Measurements from ENCODE around the gene DDX27. TPM values are rescaled to one million over a fixed set of nuclear protein-coding genes. Genes with fewer than 3 reads are reported as not detected.

Gene DDX27
- total RNA-seq, 4 donors from 2014 or later, result 19.8 to 35.7 (median 30.8) TPM

- no peak for DNase-seq
Measured at GRCh38 chr20:49276961-49277785, 58.0 kb downstream of the DDX27 start.

GRCh38 chr20:49277786-49278035 is 58.5 kb downstream of the DDX27 start:
- H3K36me3 ChIP-seq, result peaks cover 26 to 62% (median 29%) of the 10 kb centered on the region in 3 donors
- no peaks in the 10 kb centered on the region for H3K27me3 ChIP-seq
- peaks cover 0 to 30% (median 16%) of the 10 kb centered on the region in 3 donors for H3K9me3 ChIP-seq
- intact Hi-C loops (cut with DNase I), result no loop called here
- peak in 3 of 4 donors; percentile 60 to 91 (median 84) for TF ChIP-seq POLR2A (IDR thresholded peaks at IDR 0.05)
- TF ChIP-seq, protein P1, sequence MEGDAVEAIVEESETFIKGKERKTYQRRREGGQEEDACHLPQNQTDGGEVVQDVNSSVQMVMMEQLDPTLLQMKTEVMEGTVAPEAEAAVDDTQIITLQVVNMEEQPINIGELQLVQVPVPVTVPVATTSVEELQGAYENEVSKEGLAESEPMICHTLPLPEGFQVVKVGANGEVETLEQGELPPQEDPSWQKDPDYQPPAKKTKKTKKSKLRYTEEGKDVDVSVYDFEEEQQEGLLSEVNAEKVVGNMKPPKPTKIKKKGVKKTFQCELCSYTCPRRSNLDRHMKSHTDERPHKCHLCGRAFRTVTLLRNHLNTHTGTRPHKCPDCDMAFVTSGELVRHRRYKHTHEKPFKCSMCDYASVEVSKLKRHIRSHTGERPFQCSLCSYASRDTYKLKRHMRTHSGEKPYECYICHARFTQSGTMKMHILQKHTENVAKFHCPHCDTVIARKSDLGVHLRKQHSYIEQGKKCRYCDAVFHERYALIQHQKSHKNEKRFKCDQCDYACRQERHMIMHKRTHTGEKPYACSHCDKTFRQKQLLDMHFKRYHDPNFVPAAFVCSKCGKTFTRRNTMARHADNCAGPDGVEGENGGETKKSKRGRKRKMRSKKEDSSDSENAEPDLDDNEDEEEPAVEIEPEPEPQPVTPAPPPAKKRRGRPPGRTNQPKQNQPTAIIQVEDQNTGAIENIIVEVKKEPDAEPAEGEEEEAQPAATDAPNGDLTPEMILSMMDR (IDR thresholded peaks at IDR 0.05), result no peak
- WGBS, 2 donors, result 1 to 2% methylated on average over 13 to 15 of the region's 22 CpGs
- peaks cover 11 to 80% (median 44%) of the 10 kb centered on the region in 3 donors for H3K4me1 ChIP-seq
- peak overlapping the region; percentile 95 to 99 (median 97) for H3K27ac ChIP-seq
- DNase-seq, result no peak
- H3K4me3 ChIP-seq, result peak overlapping the region; percentile 86 to 97 (median 92)

More at GRCh38 chr20:49276961-49277785, 58.0 kb downstream of the DDX27 start:
- peak overlapping the region; percentile 95 to 99 (median 97) for H3K27ac ChIP-seq
- WGBS, 2 donors, result 1% methylated on average over 27 to 28 of the region's 31 CpGs
- intact Hi-C loops (cut with DNase I), result no loop called here
- TF ChIP-seq, protein P1 (IDR thresholded peaks at IDR 0.05), result no peak
- no peak for TF ChIP-seq POLR2A (IDR thresholded peaks at IDR 0.05)
- H3K36me3 ChIP-seq, result peaks cover 21 to 62% (median 24%) of the 10 kb centered on the region in 3 donors
- peaks cover 11 to 80% (median 38%) of the 10 kb centered on the region in 3 donors for H3K4me1 ChIP-seq
- H3K27me3 ChIP-seq, result no peaks in the 10 kb centered on the region
- H3K4me3 ChIP-seq, result peak overlapping the region; percentile 86 to 97 (median 92)
- H3K9me3 ChIP-seq, result peaks cover 0 to 24% (median 16%) of the 10 kb centered on the region in 3 donors

GRCh38 chr20:49278036-49278817 is 59.0 kb downstream of the DDX27 start, which contains the start of gene ZNFX1:
ZNFX1 (minus strand) TSS chr20:49278057; CDS start chr20:49275839, 2,218 bp downstream.
- Histone ChIP-seq H3K4me1 (peaks cover 11 to 80% (median 48%) of the 10 kb centered on the region in 3 donors), H3K27ac (peak within 1 kb of the TSS; percentile 95 to 99 (median 97)), H3K9me3 (peaks cover 0 to 35% (median 16%) of the 10 kb centered on the region in 3 donors), H3K36me3 (peaks cover 31 to 62% (median 35%) of the 10 kb centered on the region in 3 donors), H3K4me3 (peak within 1 kb of the TSS; percentile 86 to 97 (median 92)), H3K27me3 (no peaks in the 10 kb centered on the region)
- 0 to 1% methylated on average over 19 to 28 of the region's 80 CpGs for WGBS, 2 donors
- TF ChIP-seq, protein P1 (IDR thresholded peaks at IDR 0.05), result peak in 2 of 6 experiments; percentile 5 to 15
- peak; percentile 71 to 99 (median 98) for TF ChIP-seq POLR2A (IDR thresholded peaks at IDR 0.05)
- intact Hi-C loops (cut with DNase I), result no loop called here
- DNase-seq, result peak; percentile 98

- Histone ChIP-seq H3K9me3 (peaks cover 0 to 43% (median 20%) of the 10 kb centered on the region in 3 donors), H3K27me3 (no peaks in the 10 kb centered on the region), H3K36me3 (peaks cover 37 to 62% (median 37%) of the 10 kb centered on the region in 3 donors), H3K27ac (peak overlapping the region; percentile 95 to 99 (median 97)), H3K4me3 (peak overlapping the region; percentile 86 to 97 (median 92)), H3K4me1 (peaks cover 11 to 80% (median 56%) of the 10 kb centered on the region in 3 donors)
- 3 to 8% methylated on average over 29 to 33 of the region's 33 CpGs for WGBS, 2 donors
- no peak for DNase-seq
- intact Hi-C loops (cut with DNase I), result no loop called here
- TF ChIP-seq, protein P1 (IDR thresholded peaks at IDR 0.05), result peak in 1 of 6 experiments; percentile 1
- TF ChIP-seq POLR2A (IDR thresholded peaks at IDR 0.05), result no peak
Measured at GRCh38 chr20:49278818-49279676, 59.8 kb downstream of the DDX27 start.

Data from esophagus squamous epithelium (tissue), 5 donors.